ENCODE results near the gene PIEZO1.

Gene PIEZO1

DNA sequence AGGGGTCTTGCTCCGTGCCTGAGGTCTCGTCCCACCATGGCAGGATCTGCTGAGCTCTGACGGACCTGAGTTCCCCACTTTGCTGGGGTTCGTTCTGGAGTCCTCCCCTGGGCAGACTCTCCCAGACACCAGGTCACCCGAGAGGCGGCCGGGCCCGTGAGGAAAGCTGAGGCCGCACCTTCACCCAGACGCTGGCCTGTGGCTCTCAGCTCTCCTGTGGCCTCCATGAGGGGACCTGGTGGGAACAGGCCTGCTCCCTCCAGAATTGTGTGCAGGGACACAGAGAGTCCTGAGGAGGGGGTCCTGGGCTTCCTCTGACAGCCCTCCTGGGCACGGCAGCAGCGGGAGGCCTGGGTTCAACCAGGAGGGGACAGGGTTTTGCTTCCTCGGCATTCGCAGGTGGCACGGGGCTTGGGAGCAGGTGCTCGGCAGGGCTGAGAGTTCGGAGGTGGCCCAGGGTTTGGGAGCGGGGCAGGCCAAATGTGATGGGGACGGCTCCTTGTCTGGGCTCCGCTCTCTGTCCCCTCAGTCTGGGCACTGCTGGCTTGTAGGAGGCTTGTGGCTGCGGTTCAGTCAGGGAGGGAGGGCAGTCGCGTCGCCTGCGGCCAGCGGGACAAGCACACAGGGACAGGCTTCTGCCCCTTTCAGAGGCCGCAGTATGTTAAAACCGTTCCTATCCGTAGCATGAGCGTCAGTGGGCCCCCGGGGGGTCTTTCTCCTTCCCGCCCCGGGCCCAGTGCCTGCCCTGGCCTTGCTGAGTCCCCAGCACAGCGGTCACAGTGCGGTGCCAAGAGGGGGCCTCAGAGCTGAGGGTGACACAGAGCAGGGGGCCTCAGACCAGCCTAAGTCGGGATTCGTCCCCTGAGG is 90.6 kb downstream of the PIEZO1 start:
- in situ Hi-C loops (cut with MboI; ENCODE audit: low sequenced_read_pairs), result no loop called here

DNA sequence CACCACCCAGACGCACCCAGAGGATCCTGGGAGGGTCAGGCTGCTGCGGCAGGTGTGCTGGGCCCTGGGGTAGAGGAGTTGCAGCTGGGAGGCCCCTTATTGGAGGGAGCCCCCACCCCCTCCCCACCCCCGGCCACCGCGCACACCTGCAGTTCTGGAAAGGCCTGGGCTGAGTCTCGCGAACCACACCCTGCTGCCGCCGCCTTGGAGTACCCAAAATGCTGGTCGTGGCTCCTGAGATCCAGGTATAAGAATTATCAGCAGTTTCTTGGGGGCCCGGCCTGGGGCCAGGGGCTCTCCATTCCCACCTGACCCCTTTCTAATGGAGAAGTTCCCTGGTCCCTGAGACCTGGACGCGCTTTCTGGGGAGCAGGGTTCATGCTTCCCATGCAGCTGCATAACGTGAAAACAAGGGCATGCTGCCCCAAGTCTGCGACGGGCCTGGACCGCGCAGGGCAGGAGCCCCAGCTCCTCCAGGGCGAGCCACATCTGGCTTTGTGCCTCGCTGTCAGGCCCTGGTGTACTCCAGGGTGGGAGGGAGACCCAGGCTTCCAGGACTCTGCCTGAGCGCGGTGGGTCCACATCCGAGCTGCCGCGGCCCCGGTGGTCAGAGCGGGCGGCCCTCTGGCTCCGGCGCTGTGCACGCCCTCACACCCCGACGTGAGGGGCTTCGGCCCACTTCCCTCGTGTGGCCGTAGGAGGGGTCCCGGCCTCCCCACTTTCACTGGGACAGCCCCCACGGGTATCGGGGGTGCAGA is 91.4 kb downstream of the PIEZO1 start:
- in situ Hi-C loops (cut with MboI; ENCODE audit: low sequenced_read_pairs), result no loop called here

- in situ Hi-C loops (cut with MboI; ENCODE audit: low sequenced_read_pairs), result no loop called here
Observed at GRCh38 chr16:88692861-88693260, 92.2 kb downstream of the PIEZO1 start.

- in situ Hi-C loops (cut with MboI; ENCODE audit: low sequenced_read_pairs), result no loop called here
Observed at GRCh38 chr16:88691924-88692560, 93.0 kb downstream of the PIEZO1 start.

- in situ Hi-C loops (cut with MboI; ENCODE audit: low sequenced_read_pairs), result no loop called here
Observed at GRCh38 chr16:88691129-88691813, 93.7 kb downstream of the PIEZO1 start.

- in situ Hi-C loops (cut with MboI; ENCODE audit: low sequenced_read_pairs), result no loop called here
Observed at GRCh38 chr16:88690341-88691128, 94.5 kb downstream of the PIEZO1 start.

GRCh38 chr16:88688013-88688778 is 96.8 kb downstream of the PIEZO1 start:
- in situ Hi-C loops (cut with MboI; ENCODE audit: low sequenced_read_pairs), result no loop called here

DNA sequence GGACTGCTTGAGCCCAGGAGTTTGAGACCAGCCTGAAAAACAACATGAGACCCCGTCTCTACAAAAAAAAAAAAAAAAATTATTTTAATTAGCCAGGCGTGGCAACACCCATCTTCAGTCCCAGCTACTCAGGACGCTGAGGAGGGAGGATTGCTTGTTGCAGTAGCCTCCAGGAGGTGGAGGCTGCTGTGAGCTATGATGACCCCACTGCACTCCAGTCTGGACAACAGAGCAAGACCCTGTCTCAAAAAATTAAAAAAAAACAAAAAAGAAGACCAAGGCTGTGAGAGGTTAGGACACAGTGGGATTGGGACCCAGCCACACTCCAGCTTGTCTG is 97.4 kb downstream of the PIEZO1 start:
- in situ Hi-C loops (cut with MboI; ENCODE audit: low sequenced_read_pairs), result no loop called here

GRCh38 chr16:88687254-88687576 is 97.8 kb downstream of the PIEZO1 start:
- in situ Hi-C loops (cut with MboI; ENCODE audit: low sequenced_read_pairs), result no loop called here

- in situ Hi-C loops (cut with MboI; ENCODE audit: low sequenced_read_pairs), result no loop called here
Observed at GRCh38 chr16:88686439-88687253, 98.4 kb downstream of the PIEZO1 start, which contains the start of gene SNAI3. SNAI3 (minus strand) TSS chr16:88686507; CDS start chr16:88686406, 101 bp downstream.

- in situ Hi-C loops (cut with MboI; ENCODE audit: low sequenced_read_pairs), result no loop called here
Observed at GRCh38 chr16:88686062-88686438, 99.0 kb downstream of the PIEZO1 start.

GRCh38 chr16:88685156-88686061 is 99.6 kb downstream of the PIEZO1 start:
- in situ Hi-C loops (cut with MboI; ENCODE audit: low sequenced_read_pairs), result no loop called here

DNA sequence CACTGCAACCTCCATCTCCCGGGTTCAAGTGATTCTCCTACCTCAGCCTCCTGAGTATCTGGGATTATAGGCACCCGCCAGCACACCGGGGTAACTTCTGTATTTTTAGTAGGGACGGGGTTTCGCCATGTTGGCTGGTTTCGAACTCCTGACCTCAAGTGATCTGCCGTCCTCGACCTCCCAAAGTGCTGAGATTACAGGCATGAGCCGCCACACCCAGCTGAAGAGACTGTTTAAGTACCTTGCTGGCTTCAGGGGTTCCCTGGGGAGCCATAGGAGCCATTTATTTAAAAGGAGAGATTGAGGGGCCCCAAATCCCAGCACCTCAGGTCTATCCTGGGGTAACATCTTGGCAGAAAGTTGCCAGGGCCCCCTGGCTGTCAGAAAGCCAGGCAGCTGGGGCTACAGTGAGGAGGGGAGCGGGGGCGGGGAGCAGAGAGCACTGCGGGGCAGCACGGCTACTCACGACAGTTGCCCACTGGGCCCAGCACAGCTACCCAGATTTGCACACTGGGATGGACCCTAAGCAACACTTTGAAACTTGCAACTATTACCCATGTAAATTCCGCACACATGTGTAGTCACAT is 100.4 kb downstream of the PIEZO1 start:
- in situ Hi-C loops (cut with MboI; ENCODE audit: low sequenced_read_pairs), result no loop called here

DNA sequence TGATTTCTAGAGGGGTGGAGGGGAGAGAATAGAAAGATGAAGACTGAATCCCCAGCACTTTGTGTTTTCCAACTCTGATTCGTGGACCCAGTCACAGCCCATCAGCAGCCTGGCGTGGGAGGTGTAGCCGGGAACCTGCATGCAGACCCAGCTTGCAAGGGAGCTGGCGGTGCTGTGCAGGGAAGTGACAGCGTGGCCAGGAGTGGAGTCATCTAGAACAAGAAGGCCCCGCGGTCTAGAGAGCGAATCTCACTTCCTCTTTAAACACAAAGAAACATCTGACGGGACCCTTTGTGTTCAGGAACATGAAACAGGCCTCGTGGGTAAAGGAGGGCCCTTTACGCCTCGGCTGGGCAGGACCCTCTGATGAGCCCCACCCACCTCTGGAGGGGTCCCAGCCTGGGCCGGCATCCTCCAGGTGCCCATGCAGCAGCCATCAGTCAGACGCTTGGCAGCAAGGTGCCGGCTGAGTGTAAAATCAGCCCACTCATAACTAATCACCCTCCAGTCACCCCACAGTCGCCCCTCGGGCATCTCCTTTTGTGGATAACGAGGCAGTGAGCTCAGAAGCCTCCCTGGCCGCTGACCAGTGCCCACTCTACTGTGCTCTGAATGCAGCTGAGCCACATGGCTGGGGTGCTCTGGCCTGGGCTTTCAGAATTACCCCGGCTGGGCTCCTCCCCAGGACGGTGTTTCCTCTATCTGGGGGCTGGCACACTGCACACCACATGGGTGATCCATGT is 103.1 kb downstream of the PIEZO1 start:
- in situ Hi-C loops (cut with MboI; ENCODE audit: low sequenced_read_pairs), result no loop called here

GRCh38 chr16:88681084-88681680 is 103.8 kb downstream of the PIEZO1 start:
- in situ Hi-C loops (cut with MboI; ENCODE audit: low sequenced_read_pairs), result no loop called here

DNA sequence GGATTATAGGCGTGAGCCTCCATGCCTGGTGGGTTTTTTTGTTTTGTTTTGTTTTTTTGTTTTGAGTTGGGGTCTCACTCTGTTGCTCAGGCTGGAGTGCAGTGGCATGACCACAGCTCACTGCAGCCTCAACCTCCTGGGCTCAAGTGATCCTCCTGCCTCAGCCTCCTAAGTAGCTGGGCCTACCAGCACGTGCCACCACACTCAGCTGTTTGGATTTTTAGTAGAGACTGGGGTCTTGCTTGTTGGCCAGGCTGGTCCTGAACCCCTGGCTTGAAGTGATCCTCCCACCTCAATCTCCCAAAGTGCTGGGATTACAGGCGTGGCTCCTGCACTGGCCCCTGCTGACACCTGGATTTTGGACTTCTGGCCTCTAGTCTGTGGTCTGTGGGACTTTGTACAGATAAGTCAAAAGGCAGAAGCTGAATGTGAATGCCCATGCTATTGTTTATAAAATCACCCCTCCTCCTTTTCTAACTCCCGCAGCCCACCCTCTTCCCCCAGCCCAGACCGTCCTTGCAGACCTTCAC is 104.4 kb downstream of the PIEZO1 start:
- in situ Hi-C loops (cut with MboI; ENCODE audit: low sequenced_read_pairs), result no loop called here
